PFSK-1 (cell line): Measurements from ENCODE around the gene ZNF239.

Source experiments
- FOXP2 ChIP-seq: optimal IDR thresholded peaks from 2 replicates; pipeline ENCODE3; 2011; ENCODE audit warnings: borderline replicate concordance, control low read depth, inconsistent platforms; ENCODE audit not compliant: insufficient read depth; ENCODE audit errors: extremely low read length, extremely low read depth
- POLR2AphosphoS5 ChIP-seq: IDR thresholded peaks from 2 replicates; pipeline ENCODE4 v1.6.1; 2012; ENCODE audit warnings: low read depth, mild to moderate bottlenecking, control low read depth, low read length, moderate library complexity
- SIN3A ChIP-seq: IDR thresholded peaks from 2 replicates; pipeline ENCODE4 v1.6.1; 2012; ENCODE audit warnings: mild to moderate bottlenecking, low read length, moderate library complexity, borderline replicate concordance; ENCODE audit not compliant: insufficient read depth
- TAF1 ChIP-seq: IDR thresholded peaks from 2 replicates; pipeline ENCODE4 v1.6.1; 2012; ENCODE audit warnings: low read length, control low read depth, borderline replicate concordance; ENCODE audit not compliant: insufficient read depth
- TF ChIP-seq, protein P1 (sequence below), 2 experiments: IDR thresholded peaks; 2 replicates each; pipeline versions ENCODE4 v1.6.1 to v1.8.0; 2011 to 2012; ENCODE audit warnings: low read depth in 2 of 2, low read length in 2 of 2, control low read depth in 1 of 2, inconsistent platforms in 1 of 2, mild to moderate bottlenecking in 1 of 2, moderate library complexity in 1 of 2; ENCODE audit not compliant: insufficient read depth in 1 of 2

ZNF239 gene

DNA sequence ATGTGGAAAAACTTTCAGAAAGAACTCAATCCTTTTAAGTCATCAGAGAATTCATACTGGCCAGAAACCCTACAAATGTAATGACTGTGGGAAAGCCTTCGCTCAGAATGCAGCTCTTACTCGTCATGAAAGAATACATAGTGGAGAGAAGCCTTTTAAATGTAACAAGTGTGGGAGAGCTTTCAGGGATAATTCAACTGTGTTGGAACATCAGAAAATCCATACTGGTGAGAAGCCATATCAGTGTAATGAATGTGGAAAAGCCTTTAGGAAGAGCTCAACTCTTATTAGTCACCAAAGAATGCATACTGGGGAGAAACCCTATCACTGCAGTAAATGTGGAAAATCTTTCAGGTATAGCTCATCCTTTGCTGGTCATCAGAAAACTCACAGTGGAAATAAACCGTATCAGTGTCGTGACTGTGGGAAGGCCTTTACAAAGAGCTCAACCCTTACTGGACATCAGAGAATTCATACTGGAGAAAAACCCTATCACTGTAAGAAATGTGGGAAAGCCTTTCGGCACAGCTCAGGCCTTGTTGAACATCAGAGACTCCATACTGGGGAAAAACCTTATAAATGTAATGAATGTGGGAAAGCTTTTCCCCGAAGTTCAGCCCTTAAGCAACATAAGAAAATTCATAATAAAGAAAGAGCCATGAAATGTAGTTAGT lies 42.4 kb upstream of the ZNF239 start:
- TF ChIP-seq, protein P1, sequence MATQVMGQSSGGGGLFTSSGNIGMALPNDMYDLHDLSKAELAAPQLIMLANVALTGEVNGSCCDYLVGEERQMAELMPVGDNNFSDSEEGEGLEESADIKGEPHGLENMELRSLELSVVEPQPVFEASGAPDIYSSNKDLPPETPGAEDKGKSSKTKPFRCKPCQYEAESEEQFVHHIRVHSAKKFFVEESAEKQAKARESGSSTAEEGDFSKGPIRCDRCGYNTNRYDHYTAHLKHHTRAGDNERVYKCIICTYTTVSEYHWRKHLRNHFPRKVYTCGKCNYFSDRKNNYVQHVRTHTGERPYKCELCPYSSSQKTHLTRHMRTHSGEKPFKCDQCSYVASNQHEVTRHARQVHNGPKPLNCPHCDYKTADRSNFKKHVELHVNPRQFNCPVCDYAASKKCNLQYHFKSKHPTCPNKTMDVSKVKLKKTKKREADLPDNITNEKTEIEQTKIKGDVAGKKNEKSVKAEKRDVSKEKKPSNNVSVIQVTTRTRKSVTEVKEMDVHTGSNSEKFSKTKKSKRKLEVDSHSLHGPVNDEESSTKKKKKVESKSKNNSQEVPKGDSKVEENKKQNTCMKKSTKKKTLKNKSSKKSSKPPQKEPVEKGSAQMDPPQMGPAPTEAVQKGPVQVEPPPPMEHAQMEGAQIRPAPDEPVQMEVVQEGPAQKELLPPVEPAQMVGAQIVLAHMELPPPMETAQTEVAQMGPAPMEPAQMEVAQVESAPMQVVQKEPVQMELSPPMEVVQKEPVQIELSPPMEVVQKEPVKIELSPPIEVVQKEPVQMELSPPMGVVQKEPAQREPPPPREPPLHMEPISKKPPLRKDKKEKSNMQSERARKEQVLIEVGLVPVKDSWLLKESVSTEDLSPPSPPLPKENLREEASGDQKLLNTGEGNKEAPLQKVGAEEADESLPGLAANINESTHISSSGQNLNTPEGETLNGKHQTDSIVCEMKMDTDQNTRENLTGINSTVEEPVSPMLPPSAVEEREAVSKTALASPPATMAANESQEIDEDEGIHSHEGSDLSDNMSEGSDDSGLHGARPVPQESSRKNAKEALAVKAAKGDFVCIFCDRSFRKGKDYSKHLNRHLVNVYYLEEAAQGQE (IDR thresholded peaks at IDR 0.05; ENCODE audit: insufficient read depth in 1 of 2, low read depth in 2 of 2, low read length in 2 of 2) = no peak
- no peak for TF ChIP-seq FOXP2
- no peak for TF ChIP-seq SIN3A
- TF ChIP-seq POLR2AphosphoS5 = no peak
- no peak for TF ChIP-seq TAF1

DNA sequence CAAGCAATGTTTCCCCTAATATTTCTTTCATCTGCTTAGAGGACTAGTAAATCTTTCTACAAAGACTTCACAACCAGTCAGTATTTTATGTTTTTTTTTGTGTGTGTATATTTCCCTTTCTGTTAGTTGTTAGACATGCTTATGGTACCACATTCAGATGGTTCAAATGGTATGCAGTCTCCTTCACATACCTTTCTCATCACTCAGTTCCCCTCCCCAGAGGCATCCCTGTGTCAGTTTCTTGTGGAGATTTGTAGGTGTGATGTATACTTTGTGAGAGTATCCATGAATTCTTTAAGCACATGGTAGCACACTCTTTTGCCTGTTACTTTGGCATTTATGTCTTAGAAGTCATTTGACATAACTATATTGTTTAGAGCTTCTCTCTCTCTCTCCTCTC lies 36.2 kb upstream of the ZNF239 start:
- TF ChIP-seq FOXP2 (no peak), TAF1 (no peak), POLR2AphosphoS5 (no peak), SIN3A (no peak)
- TF ChIP-seq, protein P1 (IDR thresholded peaks at IDR 0.05; ENCODE audit: insufficient read depth in 1 of 2, low read depth in 2 of 2, low read length in 2 of 2) = no peak

GRCh38 chr10:43607199-43607573 lies 32.8 kb upstream of the ZNF239 start:
- no peak for TF ChIP-seq POLR2AphosphoS5
- TF ChIP-seq FOXP2 = no peak
- no peak for TF ChIP-seq SIN3A
- TF ChIP-seq, protein P1 (IDR thresholded peaks at IDR 0.05; ENCODE audit: insufficient read depth in 1 of 2, low read depth in 2 of 2, low read length in 2 of 2) = no peak
- TF ChIP-seq TAF1 = no peak

- TF ChIP-seq, protein P1 (IDR thresholded peaks at IDR 0.05; ENCODE audit: insufficient read depth in 1 of 2, low read depth in 2 of 2, low read length in 2 of 2) = no peak
- TF ChIP-seq TAF1 (peak; percentile 84; the same call in 1 of the 2 replicates), FOXP2 (peak; percentile 9), POLR2AphosphoS5 (peak; percentile 80)
Measured at GRCh38 chr10:43606323-43607198, 32.1 kb upstream of the ZNF239 start, which contains the start of gene ZNF485. Gene ZNF485, plus strand, starts transcription at chr10:43606438. Its CDS starts 613 bp downstream, at chr10:43607051.

DNA sequence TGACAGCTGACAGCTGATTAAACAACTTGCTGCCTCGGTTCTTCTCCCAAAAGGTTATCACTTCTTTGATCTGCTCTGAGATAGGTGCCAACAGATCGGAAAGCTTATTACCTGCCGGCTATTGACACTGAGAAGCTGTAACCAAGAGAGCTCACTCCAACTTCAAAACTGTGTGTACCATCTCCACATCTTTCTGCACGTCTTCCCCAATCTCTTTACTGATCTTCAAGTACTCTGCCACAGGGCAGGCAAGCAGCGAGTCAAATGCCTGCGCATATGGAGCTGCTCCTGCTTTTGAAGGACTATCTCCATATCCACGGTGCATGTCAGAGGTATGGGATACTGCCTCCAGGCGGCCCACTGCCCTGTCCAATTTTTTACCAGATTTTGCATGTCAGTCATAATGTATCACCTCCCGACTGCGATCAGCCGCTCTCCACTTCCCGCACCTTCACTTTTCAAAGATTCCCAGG lies 31.5 kb upstream of the ZNF239 start:
- TF ChIP-seq TAF1 = no peak
- TF ChIP-seq SIN3A = no peak
- no peak for TF ChIP-seq FOXP2
